H1 (cell line): ENCODE data around the gene RIMBP2. TPM values are rescaled to one million over a fixed set of nuclear protein-coding genes. Genes with fewer than 3 reads are reported as not detected.

Experiments used
- CBX5 ChIP-seq: fragments of 300-800, 300-1000 bp; sonication (generic); IDR thresholded peaks from 2 replicates; pipeline ENCODE4 v1.7.1; 2016; ENCODE audit warnings: antibody characterized with exemption, low read length, low read depth
- CHD7 ChIP-seq: fragments of 300-600 bp; sonication (generic); IDR thresholded peaks from 2 replicates; pipeline ENCODE4 v1.7.1; 2012; ENCODE audit warnings: low read length, moderate library complexity, mild to moderate bottlenecking, inconsistent platforms; ENCODE audit not compliant: insufficient replicate concordance
- EZH2 ChIP-seq: fragments of 200-600 bp; sonication (generic); IDR thresholded peaks from 2 replicates; pipeline ENCODE4 v1.7.1; 2012; ENCODE audit warnings: low read depth, mild to moderate bottlenecking, moderate library complexity, low read length, inconsistent platforms; ENCODE audit not compliant: severe bottlenecking
- FOSL1 ChIP-seq: IDR thresholded peaks from 2 replicates; pipeline ENCODE4 v1.6.1; 2011; ENCODE audit warnings: mild to moderate bottlenecking, low read depth, low read length, moderate library complexity; ENCODE audit not compliant: insufficient read depth
- KDM1A ChIP-seq: fragments of 200-600, 300-600 bp; sonication (generic); IDR thresholded peaks from 2 replicates; pipeline ENCODE4 v1.7.1; 2016; ENCODE audit warnings: mild to moderate bottlenecking, low read length, borderline replicate concordance
- POU5F1 ChIP-seq: IDR thresholded peaks from 2 replicates; pipeline ENCODE4 v1.6.1; 2011; ENCODE audit warnings: low read depth, mild to moderate bottlenecking, low read length, moderate library complexity
- RAD21 ChIP-seq, 2 experiments: IDR thresholded peaks in 1 of 2; conservative IDR thresholded peaks in 1 of 2; 2 replicates each; pipeline ENCODE4 v1.6.1; 2011; ENCODE audit warnings: low read depth in 2 of 2, low read length in 2 of 2, improper control_type of control experiment in 1 of 2, inconsistent platforms in 1 of 2, mild to moderate bottlenecking in 1 of 2, moderate library complexity in 1 of 2
- TEAD4 ChIP-seq: IDR thresholded peaks from 2 replicates; pipeline ENCODE4 v1.6.1; 2012; ENCODE audit warnings: low read depth, low read length, inconsistent platforms, mixed read lengths
- YY1 ChIP-seq: IDR thresholded peaks from 2 replicates; pipeline ENCODE4 v1.6.1; 2011; ENCODE audit warnings: low read depth, mild to moderate bottlenecking, low read length
- polyA plus RNA-seq, 7 experiments: library from polyadenylated mRNA; depleted of rRNA in 3 of 7; stranded (reverse) in 5 of 7; unstranded in 2 of 7; fragments of >200 nt in 5 of 7; fragments of 200-250 nt in 2 of 7; gene quantifications; 1 replicate in 5 of 7; 2 replicates in 1 of 7; 4 replicates in 1 of 7; pipeline versions ENCODE4 v1.2.1 to v1.2.3, GENCODE V29; 2011 to 2013; ENCODE audit warnings: missing spikeins in 2 of 7, mixed read lengths in 2 of 7
- total RNA-seq: library from RNA; stranded (reverse); fragmentation: NEBNext Ultra II Directional; extraction: Animal tissue kit (Norgen Biotek cat#: 25700); gene quantifications from 2 replicates; pipeline ENCODE4 v1.2.1, GENCODE V29; 2021

Gene RIMBP2
- total and polyA plus RNA-seq, 2 of the 8 experiments (the other 6 are each of a cell fraction or from before 2014, with no cell fraction given) = 0.18 to 0.65 TPM

DNA sequence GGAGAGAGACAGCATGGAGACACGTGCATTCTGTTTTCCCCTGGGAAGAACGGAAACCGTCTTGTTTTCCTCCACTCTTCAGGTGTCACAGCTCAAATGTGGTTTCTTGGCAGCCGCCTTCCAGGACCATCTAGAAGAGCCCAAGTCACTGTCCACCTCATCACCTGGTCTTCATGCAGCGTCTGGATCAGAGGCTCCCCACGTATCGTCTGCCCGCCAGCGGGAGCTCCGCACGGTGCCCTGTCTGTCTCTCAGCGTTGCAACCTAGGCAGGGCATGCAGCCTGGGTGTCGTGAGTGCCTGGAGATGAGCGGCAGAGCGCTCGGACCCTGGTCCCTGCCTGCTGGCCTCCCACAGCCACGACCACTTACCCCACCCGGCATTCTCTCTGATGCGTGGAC is 260.9 kb downstream of the RIMBP2 start (continued):
- TF ChIP-seq CHD7 (no peak), CBX5 (no peak), TEAD4 (no peak), RAD21 (IDR thresholded peaks at IDR 0.05 in 1 of 2, conservative IDR thresholded peaks at IDR 0.05 in 1 of 2; ENCODE audit: low read depth in 2 of 2, low read length in 2 of 2) (no peak), FOSL1 (no peak), YY1 (no peak), EZH2 (no peak), KDM1A (no peak), POU5F1 (no peak)
